PFSK-1 (cell line): ENCODE data around the gene OR51T1.

Experiments
- FOXP2 ChIP-seq: optimal IDR thresholded peaks from 2 replicates; pipeline ENCODE3; 2011; ENCODE audit warnings: borderline replicate concordance, control low read depth, inconsistent platforms; ENCODE audit not compliant: insufficient read depth; ENCODE audit errors: extremely low read length, extremely low read depth
- POLR2AphosphoS5 ChIP-seq: IDR thresholded peaks from 2 replicates; pipeline ENCODE4 v1.6.1; 2012; ENCODE audit warnings: low read depth, mild to moderate bottlenecking, control low read depth, low read length, moderate library complexity
- SIN3A ChIP-seq: IDR thresholded peaks from 2 replicates; pipeline ENCODE4 v1.6.1; 2012; ENCODE audit warnings: mild to moderate bottlenecking, low read length, moderate library complexity, borderline replicate concordance; ENCODE audit not compliant: insufficient read depth
- TAF1 ChIP-seq: IDR thresholded peaks from 2 replicates; pipeline ENCODE4 v1.6.1; 2012; ENCODE audit warnings: low read length, control low read depth, borderline replicate concordance; ENCODE audit not compliant: insufficient read depth
- TF ChIP-seq, protein P1 (sequence below), 2 experiments: IDR thresholded peaks; 2 replicates each; pipeline versions ENCODE4 v1.6.1 to v1.8.0; 2011 to 2012; ENCODE audit warnings: low read depth in 2 of 2, low read length in 2 of 2, control low read depth in 1 of 2, inconsistent platforms in 1 of 2, mild to moderate bottlenecking in 1 of 2, moderate library complexity in 1 of 2; ENCODE audit not compliant: insufficient read depth in 1 of 2

OR51T1 gene

DNA sequence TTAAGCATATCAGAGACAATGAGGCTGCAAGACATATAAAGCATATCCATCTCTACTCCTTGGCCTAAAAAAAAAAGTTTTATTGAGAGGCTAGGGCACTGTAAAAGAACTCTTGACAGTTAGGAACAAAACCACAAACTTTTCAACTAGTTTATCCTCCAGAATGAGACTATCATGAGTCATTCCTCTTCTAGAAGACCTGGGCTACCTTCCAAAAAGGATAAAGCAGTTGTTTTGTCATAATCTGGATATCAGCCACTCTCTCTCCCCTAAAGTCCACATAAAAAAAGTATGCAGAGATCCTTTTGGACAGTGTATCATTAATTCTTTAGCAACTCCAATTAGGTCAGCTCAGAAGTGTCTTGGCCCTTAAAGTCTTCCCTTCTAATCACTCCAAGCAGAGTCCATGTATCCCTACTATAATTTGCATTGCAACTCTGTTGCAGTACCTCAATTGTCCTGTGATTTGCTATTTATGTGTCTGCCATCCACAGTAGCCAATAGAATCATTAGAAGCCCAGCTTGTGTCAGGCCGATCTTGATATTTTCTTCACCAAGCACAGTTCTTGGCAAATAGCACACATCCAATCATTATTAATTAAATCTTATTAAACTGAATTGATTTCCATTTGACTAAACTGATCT, 10.4 kb downstream of the OR51T1 start:
- TF ChIP-seq SIN3A (no peak), TAF1 (no peak), POLR2AphosphoS5 (no peak), FOXP2 (no peak)
- TF ChIP-seq, protein P1, sequence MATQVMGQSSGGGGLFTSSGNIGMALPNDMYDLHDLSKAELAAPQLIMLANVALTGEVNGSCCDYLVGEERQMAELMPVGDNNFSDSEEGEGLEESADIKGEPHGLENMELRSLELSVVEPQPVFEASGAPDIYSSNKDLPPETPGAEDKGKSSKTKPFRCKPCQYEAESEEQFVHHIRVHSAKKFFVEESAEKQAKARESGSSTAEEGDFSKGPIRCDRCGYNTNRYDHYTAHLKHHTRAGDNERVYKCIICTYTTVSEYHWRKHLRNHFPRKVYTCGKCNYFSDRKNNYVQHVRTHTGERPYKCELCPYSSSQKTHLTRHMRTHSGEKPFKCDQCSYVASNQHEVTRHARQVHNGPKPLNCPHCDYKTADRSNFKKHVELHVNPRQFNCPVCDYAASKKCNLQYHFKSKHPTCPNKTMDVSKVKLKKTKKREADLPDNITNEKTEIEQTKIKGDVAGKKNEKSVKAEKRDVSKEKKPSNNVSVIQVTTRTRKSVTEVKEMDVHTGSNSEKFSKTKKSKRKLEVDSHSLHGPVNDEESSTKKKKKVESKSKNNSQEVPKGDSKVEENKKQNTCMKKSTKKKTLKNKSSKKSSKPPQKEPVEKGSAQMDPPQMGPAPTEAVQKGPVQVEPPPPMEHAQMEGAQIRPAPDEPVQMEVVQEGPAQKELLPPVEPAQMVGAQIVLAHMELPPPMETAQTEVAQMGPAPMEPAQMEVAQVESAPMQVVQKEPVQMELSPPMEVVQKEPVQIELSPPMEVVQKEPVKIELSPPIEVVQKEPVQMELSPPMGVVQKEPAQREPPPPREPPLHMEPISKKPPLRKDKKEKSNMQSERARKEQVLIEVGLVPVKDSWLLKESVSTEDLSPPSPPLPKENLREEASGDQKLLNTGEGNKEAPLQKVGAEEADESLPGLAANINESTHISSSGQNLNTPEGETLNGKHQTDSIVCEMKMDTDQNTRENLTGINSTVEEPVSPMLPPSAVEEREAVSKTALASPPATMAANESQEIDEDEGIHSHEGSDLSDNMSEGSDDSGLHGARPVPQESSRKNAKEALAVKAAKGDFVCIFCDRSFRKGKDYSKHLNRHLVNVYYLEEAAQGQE (IDR thresholded peaks at IDR 0.05; ENCODE audit: insufficient read depth in 1 of 2, low read depth in 2 of 2, low read length in 2 of 2) = no peak

DNA sequence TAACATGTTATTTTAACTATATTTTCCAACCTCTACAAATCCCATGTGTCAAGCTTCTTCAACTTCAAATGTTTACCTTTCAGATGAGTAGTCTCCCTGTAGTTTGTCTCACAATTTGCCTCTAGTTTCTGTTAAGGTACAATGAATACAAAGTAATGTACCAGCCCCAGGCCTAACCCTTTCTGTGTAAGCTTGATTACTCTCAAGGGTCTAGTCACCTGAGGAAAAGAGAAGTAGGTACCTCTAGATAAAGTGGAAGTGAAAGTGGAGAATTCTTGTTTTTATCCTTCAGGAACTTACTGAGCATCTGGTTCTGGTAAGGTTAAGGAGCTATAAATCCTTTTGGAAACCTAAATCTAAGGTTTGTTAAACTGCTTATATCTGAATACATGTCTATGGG, 21.8 kb downstream of the OR51T1 start, which contains the start of gene OR51A7:
Gene OR51A7, plus strand, starts transcription at position 300 of the 400 bp plus-strand sequence. CDS start 3,587 bp downstream, outside the sequence.
- TF ChIP-seq SIN3A = no peak
- TF ChIP-seq, protein P1 (IDR thresholded peaks at IDR 0.05; ENCODE audit: insufficient read depth in 1 of 2, low read depth in 2 of 2, low read length in 2 of 2) = no peak

DNA sequence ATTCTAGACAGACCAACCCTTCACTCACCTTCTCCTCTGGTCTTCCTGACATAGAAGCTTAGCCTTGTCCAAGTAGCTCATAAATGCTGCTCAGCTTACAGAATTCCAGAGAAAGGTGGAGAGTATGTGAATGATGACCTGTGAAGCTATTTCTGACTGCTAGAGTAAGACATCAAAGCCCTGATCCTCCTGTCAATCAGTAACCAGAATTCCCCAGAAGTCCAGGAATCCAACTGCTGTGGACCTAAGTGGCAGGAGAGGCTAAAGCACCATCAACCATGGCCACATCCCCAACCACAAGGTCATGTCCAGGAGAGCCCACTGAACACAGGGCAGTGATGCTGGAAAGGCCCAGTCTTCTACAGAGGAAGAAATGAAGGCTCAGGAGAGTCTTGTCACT, 34.9 kb downstream of the OR51T1 start:
- TF ChIP-seq POLR2AphosphoS5 = no peak
- no peak for TF ChIP-seq FOXP2
- no peak for TF ChIP-seq TAF1
- TF ChIP-seq SIN3A = no peak
- TF ChIP-seq, protein P1 (IDR thresholded peaks at IDR 0.05; ENCODE audit: insufficient read depth in 1 of 2, low read depth in 2 of 2, low read length in 2 of 2) = no peak

DNA sequence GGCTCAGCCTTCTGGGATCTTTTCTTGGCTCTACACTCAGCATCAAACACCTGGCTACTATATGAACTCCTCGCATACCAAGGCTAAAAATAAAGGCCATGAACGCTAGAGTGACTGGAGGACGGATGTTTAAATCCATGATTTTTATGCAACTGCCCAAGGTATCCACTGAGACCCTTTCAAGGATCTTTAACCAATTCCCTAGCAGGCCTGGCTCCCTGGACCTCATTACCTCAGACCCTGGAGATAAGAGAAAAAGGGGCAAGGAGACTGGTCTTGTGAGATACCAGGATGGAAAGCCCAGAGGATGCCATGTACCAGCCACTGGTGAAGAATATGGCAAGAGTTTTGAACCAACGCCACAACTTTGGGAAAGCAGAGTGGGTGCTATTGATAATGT, 37.5 kb downstream of the OR51T1 start, which contains the start of gene OR51G2:
Gene OR51G2, minus strand, starts transcription at position 101 of the 400 bp plus-strand sequence. CDS start 3,687 bp downstream, outside the sequence.
- no peak for TF ChIP-seq SIN3A

DNA sequence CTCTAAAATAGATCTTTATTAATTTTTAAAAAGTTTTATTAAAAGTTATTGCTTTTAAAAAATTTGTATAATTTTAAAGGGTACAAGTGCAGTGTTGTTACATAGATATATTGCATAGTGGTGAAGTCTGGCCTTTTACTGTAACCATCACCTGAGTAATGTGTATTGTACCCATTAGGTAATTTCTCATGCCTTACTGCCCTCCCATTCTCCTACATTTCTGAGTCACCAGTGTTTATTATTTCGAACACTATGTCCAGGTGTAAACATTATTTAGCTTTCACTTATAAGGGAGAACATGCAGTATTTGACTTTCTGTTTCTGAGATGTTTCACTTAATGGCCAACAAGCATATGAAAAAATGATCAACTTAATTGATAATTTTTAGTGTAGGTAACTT, 40.1 kb downstream of the OR51T1 start:
- TF ChIP-seq, protein P1 (IDR thresholded peaks at IDR 0.05; ENCODE audit: insufficient read depth in 1 of 2, low read depth in 2 of 2, low read length in 2 of 2) = no peak
- TF ChIP-seq TAF1 (no peak), FOXP2 (no peak), POLR2AphosphoS5 (no peak), SIN3A (no peak)
